NCI-H345 (cell line): ENCODE results near the gene TUB.

Source experiments
- DNase-seq: peaks from one replicate; lab custom pipeline; 2025; lab: John Stamatoyannopoulos, UW

Gene TUB

DNA sequence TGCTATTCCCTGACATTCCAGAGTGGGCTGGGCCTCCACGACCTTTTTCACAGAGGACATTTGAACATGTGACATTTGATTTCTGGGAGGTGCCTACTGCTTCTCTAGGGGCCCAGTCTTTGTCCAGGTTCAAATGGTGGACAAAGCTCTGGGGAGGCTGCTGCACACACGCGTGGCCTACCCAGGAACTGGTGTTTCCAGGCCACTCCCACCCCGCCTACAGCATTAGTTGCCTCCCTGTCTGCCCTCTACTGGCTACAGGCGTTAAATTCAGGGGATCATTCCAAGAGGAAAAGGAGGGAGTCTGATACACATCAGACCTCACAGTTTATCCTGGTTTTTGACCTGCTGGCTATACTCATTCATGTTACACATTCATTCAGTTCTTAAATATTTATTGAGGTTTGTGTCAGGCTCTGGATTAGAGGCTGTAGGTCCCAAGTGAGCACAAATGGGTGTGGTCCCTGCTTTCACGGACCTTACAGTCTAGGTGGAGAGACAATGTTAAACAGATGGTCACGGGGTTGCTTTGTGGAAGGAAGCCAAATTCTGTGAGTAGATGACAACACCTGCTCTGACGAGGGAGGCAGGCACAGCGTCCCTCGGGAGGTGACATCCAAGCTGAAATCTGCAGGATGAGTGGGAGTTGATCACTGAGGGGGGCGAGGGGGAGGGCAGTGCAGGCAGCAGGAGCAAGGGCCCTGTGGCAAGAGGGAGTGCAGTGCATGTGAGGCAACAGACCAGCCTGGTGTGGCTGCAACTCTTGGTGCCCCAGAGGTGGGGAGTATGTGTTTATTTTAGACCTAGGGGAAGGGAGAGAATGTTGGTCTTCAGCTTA is 11.8 kb downstream of the TUB start:
- peak; percentile 81 for DNase-seq

DNA sequence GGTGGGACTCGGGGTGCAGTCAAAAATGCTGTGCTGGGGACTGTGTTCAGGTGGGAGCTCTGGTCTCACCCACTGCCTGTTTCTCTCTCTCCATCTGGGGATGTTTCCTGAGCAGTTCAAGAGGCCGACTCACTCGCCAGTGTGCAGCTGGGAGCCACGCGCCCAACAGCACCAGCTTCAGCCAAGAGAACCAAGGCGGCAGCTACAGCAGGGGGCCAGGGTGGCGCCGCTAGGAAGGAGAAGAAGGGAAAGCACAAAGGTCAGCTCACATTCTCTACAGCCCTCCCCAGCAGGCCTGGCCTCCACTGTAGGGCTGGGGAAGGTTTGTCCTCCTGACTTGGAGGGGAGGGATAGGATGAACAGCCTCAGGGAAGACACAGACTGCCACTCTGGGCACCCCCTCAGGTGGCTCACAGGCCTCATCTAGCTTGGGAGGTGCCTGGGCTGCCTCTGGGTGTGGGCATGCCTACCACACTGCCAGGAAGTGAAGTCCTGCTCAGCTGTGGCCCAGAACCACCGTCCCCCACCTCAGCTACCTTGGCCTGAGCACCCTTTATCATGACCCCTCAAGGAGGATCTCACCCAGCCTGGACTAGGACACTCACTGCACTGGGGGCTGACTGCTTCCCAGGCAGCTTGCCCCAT is 13.0 kb downstream of the TUB start:
- DNase-seq, result no peak

DNA sequence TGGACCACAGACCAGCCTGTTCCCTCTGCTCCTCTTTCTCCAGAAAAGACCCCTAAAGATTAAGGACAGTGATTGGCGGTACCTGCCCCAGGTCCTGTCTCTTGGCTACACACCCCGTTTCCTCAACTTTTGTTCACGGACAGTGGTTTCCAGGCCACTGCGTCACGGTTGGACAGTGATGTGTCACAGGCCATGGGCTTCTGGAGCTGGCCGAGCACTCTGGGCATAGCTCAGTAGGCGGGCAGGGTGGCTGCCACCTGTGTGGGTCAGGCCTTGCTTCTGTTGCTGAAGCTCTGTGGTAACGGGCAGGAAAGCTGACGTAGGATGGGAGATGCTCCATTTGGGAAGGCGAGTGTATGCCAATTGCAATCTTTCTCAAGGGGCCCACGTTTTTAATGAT is 13.6 kb downstream of the TUB start:
- DNase-seq, result no peak

DNA sequence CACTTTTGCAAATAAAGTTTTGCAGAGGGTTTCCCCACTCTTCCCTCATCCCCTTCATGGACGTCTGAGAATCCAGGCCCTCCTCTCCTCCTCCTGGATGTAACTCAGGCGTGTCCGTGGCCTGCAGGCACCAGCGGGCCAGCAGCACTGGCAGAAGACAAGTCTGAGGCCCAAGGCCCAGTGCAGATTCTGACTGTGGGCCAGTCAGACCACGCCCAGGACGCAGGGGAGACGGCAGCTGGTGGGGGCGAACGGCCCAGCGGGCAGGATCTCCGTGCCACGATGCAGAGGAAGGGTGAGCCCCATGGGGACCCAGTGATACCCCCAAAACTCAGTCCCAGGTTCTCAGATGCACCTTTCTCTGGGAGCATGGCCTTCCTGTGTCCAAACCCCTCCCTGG is 14.4 kb downstream of the TUB start:
- DNase-seq, result no peak

DNA sequence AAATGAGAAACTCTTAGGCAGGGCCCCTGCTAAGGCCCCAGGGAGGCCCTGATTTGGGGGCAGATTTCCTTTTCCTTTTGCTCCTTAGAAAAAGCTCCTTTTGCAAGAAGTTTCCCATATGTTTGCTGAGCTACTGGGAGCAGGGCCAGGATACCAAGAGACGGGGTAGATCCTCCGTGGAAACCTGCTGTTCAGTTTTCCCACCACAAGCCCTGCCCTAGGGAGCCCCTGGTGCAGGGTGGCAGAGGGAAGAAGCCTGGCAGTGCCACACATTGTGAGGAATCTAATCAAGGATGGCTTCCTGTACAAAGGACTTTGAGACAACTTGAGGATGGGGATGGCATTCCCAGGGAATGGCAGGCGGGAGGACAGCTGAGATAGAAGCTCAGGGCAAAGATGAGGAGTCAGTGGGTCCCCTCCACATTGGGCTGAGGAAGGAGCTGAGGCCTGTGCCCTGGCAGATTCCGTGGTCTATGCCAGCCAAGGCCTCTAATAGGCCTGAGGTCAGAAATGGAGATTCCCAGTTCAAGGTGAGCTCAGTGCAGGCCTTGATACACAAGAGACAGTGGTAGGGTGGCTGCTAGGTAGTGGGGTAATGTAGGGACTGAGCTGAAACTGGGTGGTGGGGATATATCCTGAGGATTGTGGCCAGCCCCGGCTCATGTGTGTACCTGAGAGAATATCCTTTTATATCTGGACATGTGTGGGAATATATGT is 15.0 kb downstream of the TUB start:
- DNase-seq, result no peak

DNA sequence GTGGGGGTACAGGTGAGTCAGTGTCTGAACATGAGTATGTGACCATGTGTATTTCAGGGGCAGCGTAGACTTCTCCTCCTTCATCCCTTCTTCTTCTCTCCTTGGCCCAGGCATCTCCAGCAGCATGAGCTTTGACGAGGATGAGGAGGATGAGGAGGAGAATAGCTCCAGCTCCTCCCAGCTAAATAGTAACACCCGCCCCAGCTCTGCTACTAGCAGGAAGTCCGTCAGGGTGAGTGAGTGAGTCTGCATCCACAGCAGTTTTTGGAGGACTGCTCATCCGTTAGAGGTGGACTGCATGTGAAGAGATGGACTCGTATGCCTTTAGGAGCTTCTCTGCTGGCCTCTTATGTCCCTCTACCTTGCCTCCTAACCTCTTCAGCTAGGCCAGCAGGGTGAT is 15.6 kb downstream of the TUB start:
- DNase-seq, result no peak

DNA sequence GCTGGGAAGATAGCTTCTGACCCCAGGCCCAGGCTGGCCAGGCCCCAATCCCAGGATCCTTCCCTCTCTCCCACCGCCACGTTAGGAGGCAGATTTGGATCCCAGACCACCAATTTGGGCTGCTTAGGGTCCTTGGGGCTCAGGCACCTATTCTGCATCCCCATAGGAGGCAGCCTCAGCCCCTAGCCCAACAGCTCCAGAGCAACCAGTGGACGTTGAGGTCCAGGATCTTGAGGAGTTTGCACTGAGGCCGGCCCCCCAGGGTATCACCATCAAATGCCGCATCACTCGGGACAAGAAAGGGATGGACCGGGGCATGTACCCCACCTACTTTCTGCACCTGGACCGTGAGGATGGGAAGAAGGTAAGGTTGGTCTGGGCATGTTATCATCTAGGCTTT is 16.1 kb downstream of the TUB start:
- no peak for DNase-seq

DNA sequence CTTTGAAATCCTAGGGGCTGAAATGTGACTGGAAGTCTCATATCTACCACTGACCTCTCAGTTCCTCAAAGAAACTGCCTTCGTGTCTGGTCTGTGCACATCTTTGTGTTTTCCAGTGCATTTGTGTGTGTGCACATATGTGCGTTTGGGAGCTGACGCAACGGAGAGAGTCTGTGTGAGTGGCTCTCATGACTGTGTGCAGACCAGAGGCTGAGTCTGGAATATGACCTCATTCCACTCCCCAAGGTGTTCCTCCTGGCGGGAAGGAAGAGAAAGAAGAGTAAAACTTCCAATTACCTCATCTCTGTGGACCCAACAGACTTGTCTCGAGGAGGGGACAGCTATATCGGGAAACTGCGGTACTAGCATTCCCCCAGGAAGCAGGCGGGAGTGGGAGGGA is 16.5 kb downstream of the TUB start:
- no peak for DNase-seq

DNA sequence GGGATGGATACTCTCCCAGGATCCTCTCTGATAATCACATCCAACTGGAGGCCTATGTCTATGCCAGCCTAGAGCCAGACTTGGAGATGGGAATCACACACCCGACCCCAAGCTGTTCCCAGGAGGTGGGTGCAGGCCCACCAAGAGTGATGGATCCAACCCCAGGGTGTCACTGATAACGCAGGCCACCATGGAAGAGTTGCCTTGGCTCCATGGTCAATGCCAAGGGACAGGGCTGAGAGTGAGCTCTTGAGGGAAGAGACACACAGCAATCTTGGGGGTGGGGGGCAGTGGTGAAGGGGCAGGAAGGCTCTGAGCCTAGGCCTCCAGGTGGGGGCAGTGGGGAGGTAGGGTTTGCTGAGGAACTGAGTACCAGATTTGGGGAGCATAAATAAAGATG is 16.9 kb downstream of the TUB start:
- DNase-seq, result no peak

DNA sequence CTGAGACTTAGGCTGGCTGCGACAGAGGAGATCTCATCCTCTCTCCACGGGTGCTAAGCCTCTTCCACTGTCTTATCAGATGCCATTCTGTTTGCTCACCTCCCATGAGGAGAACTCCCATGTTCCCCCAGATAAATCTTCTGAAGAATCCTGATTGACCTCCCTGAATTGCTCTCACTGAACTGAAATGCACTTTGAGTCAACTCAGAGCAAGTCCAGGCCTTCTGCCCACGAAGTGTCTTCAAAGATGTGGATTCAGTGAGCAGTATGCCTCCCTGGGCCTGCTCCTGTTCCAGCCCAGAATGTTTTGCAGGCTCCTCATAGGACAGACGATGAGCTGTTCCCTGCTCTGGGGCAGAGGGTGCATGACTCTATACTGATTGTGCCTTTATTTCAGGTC is 17.4 kb downstream of the TUB start:
- no peak for DNase-seq

DNA sequence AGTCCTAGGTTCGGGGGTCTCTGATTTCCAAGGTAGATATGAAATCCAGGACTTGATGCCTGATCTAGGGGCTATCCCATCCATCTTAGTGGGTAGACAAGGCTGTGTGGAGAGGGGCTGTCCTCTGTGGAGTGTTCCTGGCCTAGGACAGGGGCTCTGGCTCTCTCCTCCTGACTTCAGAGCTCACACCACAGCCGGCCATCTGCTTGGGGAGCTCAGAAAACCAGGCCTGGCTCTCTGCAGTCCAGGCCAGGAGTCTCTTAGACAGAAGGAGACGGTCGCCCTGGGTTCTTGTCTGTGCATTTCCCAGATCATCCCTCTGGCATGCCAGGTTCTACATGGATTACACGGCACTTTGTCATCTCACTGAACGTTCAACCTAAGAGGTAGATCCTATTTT is 17.9 kb downstream of the TUB start:
- DNase-seq, result no peak

DNA sequence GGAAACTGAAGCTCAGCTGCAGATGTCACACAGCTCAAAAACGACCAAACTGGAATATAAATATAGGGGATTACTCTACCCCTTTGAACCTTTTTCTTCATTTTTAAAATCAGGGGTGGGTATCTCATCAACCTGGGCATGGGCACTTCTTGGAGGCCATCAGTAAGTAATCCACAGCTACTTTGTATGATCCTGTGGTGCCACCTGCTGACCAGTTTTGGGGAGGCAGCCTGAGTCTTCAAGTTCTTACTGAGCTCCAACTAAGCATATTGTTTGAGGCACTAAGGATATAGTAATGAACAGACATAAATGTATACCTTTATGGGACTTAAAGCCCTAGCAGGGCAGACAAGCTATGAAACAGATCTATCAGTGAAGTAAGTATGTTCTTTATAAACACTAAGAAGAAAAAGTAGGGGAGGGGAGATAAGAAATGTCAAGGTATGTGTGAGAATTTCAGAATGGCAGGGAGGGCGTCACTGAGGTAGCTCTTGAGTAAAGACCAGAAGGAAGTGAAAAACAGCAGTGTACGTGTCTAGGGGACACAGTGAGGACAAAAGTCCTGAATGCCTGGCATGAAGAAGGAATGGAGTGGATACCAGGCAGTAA is 18.4 kb downstream of the TUB start:
- DNase-seq, result peak; percentile 61

DNA sequence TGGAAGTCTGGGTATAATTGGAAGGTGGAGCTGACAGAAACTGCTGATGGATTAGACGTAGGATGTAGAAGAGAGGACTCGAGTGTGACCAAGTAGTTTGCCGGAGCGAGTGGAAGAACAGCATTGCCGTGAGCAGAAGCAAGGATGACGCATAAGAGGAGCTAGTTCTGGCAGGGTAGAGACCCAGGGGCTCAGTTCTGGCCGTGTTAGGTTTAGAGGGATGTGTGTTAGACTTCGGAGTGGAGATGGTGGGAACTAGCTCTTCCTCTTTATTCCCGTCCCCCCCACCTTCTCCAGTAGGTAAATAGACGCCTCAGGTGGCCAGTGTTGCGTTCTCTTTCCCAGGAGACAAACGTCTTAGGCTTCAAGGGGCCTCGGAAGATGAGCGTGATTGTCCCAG is 19.1 kb downstream of the TUB start:
- no peak for DNase-seq

DNA sequence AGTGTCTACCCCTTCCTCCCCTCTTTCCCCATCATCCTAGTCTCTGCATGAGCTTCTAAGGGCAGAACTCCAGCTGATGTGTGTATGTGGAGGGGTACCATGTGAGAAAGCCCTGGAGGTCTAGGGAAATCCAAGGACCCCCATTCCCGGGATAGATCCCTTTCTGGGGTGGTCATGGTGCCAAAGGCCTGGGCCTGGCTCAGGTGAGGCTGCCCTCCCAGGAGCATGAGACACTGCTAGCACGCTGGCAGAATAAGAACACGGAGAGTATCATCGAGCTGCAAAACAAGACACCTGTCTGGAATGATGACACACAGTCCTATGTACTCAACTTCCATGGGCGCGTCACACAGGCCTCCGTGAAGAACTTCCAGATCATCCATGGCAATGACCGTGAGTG is 19.6 kb downstream of the TUB start:
- DNase-seq, result no peak

DNA sequence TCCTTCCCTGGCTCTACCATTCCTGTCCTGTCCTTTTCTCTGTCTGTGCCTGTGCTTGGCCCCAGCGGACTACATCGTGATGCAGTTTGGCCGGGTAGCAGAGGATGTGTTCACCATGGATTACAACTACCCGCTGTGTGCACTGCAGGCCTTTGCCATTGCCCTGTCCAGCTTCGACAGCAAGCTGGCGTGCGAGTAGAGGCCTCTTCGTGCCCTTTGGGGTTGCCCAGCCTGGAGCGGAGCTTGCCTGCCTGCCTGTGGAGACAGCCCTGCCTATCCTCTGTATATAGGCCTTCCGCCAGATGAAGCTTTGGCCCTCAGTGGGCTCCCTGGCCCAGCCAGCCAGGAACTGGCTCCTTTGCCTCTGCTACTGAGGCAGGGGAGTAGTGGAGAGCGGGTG is 20.4 kb downstream of the TUB start:
- no peak for DNase-seq

DNA sequence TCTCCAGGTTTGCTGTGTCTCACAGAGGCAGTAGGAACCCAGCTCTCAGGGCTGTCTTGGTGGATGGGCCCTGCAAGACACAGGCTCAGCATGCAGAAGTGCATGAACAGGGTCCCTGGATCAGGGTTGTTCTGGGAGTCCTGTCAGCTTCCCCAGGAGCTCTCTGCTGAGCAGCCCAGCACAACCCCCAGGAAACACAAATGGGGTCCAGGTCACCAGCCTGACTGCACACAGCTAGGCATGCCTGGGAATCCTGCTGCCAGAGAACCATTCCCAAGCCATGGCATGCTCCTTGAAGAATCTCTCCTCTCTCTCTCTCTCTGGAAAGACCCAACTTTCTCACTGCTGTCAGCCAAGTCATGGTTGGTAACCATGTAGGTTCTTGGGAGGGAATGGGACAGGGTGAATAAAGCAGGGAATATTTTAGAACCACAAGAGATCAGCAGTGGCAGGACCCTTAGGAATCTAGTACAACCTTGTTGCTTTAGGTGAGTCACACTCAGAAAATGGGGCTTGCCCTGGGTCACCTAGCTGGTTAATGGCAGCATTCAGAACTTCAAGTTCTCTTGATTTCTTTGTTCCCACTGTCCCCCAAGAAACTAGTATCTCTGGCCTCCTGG is 21.4 kb downstream of the TUB start:
- no peak for DNase-seq

DNA sequence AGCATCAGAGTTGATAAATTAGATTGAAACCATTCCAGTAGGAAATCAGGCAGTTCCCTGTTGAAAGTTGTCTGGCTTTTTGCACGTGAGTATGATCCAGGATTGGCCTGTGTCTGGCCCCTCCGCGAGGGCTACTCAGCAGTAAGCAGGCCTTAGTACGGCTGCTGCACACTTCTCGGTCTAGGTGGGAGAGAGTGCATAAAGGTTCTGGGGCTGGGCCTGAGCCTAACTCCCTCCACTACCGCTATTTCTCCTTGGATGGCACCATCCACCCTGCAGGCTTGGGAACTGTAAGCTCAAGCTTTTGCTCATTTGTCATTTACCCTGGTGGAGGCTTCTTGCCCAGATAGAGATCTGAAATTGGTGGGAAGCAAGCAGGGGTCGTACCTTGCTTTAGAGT is 22.0 kb downstream of the TUB start:
- no peak for DNase-seq

DNA sequence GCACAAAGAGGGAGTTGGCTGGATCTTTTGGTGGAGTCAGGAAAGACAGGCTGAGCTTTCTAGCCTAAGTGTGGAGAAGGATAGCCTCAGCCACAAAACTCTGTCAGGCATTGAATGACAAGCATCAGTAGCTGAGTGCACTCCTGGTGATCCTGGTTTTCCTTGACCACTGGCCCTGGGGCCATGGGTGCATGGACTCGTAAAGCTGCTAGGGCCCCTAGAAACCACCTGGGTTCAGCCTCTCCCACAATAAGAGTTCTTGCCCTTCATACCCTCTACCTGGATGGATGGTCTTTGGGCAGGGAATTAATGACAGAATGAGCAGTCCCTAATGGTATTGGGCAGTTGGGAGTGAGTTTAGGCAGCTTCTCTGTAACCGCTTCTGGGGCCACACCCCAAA is 22.9 kb downstream of the TUB start:
- DNase-seq, result no peak

DNA sequence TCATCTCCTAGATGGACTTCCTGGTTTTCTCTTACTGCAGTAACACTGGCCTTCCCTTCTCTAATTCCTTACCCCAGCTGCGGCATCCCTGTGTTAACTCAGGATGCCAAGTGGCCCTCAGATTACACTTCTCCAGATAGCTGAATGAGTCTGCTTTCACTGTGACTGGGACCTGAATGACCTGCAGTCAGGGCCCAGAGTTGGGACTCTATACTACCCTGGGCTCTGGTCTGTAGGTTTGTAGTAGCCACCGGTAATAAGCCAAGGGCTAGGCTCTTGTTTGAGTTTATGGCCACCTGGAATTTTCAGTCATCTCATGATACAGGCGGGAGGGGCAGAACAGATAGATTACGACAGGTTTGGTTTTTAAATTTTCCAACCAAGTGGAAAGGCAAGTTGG is 24.1 kb downstream of the TUB start:
- DNase-seq, result no peak

DNA sequence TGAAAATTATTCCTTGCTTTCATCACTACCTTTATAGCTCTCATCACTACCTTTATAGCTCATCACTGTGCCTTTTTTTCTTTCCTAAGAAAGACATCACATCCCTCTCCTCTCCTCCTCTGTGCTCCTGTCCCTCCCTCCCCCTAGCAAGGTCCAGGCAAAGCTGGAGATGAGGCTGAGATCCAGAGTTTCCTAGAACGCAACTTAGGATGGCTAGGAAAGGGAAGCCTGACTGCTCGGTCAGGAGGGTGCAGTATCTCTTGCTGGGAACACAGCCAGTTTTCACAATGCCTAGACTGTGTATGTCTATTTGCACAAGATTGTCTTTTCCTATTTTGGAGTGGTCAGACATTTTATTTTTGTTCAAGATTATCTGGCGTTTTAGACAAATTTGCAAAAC is 24.7 kb downstream of the TUB start:
- DNase-seq, result no peak

DNA sequence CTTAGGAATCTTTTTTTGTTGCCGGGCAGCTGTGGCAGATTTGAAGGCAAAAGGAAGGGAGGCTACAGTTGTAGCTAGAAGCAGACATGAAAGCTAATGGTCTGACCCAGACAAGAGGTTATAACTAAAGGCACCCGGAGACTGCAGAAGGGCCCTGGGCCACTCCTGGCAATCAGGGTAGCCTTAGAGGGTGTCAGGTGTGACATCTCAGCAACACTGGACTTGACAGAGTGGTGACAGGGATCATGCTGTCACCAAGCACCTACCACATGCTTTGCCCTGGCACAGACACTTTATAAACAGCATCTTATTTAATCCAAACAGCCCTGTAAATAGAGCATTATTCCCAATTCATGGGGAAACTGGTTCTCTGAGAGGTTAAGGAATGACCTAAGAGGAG is 25.7 kb downstream of the TUB start:
- no peak for DNase-seq

DNA sequence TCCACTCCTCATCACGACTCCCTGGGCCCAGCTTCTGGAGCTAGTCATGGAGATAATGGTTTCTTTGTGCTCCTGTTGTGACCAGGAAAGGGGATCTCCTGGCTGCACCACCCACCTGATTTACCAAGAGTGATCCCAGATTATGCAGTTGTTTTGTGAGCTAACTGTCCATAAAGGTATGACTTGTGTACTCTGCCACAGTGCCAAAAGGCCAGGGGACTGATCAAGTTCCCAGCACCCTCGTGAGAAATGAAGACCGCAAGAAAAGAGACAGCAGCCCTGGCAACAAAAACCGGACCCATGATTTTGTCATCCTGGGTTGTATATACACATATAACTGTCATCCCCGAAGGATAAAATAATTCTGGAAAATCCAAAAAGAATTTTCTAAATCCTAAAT is 26.6 kb downstream of the TUB start:
- DNase-seq, result no peak
